Dedifferentiated amniotic fluid mesenchymal stem cell (primary cell): Measurements from ENCODE around the gene ZNF408.
"Not testable (repeated sequence)": the region's sequence is repeated elsewhere in the genome, so short reads cannot be mapped to it uniquely, and the experiment has no call there.

ENCODE experiments used
- DNase-seq: peaks from one replicate; pipeline ENCODE4 v3.0.0-alpha.2; 2016; ENCODE audit errors: extremely low spot score

Gene ZNF408

DNA sequence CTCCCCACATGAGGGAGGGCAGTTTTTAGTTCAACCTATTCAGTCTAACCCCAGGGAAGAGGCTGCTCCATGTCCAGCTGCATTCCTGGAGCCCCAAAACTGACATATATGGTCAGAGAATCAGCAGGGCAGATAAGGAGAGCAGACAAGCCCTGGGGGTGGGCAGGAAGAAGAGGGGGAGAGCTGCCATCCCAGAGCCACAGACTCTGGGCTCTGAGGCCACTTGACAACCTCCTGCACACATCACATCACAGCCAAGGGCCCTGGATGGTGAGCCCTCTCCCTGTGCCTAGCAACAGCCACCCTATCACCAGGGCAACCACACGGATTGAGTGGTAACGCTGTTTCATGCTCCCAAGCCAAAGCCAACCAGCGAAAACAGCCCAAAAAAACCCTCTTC, 3.5 kb upstream of the ZNF408 start:
- no peak for DNase-seq

DNA sequence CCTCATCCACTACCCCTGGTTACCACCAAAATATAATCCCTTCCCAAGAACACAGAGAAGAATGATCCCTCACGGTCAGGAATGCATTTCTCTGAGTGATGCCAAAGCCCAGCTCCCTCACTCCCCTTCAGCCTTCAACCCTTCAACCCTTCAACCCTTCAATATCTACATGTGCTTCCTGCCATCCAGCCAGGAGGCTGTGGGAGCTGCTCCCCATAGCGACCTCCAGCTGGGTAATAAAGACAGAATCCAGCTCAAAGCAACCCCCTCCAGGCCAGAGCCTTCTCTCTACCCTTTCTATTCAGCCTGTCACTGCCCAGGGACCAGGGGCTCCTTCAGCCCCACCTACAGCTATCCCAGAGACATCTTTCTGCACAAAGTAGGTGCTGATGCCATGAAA, 3.1 kb upstream of the ZNF408 start:
- no peak for DNase-seq

DNA sequence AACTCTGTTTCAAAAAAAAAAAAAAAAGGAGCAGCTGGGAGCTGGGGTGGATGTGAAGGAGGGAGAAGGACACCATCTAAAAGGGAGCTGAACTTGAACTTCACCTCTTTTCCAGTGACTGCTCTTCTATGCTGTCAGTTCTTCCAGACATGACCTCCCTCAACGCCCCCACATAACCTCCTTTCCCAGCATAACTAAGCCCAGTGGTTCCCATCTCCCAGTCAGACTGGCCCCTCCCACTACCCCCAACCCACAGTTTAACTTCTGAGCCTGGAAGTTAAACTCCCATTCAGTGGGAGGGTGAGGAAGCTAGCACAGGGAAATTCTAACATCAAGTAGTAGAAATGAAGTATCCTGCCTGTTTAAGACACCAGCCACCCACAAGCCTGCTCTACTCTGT, 2.2 kb upstream of the ZNF408 start:
- DNase-seq, result no peak

DNA sequence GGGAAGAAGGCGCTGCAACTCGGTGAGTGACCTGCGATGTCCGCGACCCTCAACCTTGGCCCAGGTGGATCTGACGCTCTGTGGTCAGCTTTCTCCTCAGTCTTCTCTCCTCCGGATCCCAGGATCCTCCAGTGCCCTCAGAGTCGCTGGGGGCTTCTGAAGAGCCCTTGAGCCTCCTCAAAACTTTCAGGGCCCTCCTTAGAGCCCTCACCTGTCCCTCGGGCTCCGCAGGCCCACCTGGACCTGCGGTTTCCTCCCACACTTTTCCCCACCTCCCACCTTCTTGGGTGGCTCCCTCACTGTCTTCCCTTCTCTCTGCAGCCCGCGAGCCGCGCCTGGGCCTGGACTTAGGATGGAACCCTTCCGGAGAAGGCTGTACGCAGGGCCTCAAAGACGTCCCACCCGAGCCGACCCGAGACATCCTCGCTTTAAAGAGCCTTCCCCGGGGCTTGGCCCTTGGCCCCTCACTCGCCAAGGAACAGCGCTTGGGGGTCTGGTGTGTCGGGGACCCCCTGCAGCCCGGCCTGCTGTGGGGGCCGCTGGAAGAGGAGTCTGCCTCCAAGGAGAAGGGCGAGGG, 335 bp downstream of the ZNF408 start:
- DNase-seq, result no peak

DNA sequence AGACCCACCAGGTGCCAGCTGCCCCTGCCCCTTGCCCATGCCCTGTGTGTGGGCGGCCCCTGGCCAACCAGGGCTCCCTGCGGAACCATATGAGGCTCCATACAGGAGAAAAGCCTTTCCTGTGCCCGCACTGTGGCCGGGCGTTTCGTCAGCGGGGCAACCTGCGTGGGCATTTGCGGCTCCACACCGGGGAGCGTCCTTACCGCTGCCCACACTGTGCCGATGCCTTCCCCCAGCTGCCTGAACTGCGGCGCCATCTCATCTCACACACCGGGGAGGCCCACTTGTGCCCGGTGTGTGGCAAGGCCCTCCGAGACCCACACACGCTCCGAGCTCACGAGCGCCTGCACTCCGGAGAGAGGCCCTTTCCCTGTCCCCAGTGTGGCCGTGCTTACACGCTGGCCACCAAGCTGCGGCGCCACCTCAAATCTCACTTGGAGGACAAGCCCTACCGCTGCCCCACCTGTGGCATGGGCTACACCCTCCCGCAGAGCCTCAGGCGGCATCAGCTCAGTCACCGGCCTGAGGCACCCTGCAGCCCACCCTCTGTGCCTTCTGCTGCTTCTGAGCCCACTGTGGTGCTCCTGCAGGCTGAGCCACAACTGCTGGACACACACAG, 4.3 kb downstream of the ZNF408 start:
- no peak for DNase-seq

DNA sequence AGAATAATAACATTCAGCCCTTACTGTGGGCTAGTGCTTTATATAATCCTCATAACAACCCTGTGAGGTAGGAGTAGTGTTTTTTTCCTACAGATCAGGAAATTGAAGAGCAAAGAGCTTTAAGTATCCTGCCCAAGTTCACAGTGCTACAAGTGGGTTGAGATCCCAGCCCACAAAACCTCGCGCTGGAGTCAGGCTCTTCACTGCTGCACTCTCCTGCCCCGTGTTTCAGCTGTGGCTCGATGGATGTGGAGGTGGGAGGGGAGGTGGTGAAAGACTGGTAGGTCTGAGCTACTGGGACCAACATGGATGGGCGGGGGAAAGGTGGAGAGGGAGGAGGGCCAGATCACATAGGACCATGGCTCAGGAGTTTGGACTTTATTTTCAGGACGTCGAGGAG, 6.1 kb downstream of the ZNF408 start:
- no peak for DNase-seq

DNA sequence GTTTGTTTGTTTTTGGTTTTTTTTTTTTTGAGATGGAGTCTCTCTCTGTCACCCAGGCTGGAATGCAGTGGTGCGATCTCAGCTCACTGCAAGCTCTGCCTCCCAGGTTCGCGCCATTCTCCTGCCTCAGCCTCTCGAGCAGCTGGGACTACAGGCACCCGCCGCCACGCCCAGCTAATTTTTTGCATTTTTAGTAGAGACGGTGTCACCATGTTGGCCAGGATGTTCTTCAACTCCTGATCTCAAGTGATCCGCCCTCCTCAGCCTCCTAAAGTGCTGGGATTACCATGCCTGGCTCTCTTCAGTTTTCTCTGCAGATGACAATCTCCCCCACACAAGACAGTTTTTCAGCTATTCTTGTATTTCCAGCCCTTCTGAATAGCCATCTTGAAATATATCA, 8.5 kb downstream of the ZNF408 start:
- DNase-seq, result not testable (repeated sequence)

DNA sequence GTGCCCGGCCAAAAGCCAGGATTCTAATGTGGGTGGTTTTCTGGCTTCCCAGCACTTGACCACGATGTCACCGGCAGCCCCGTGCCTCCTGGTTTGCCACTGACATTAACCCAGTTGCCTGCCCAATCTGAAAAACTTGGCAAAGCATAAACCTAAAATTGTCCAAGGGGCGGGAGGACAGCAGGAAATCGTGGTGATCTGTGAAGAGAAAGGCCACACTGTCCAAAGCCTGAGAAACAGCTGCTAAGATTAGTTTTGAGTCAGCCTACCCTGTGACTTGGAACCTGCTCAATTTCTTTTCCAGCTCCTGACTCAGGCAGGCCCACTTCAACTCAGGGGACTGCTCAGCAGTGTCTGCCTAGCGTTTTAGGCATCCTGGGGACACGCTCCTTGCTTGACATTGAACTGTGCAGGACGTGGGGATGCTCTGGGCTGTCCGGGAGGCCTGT, 10.0 kb downstream of the ZNF408 start:
- peak; percentile 84 for DNase-seq

DNA sequence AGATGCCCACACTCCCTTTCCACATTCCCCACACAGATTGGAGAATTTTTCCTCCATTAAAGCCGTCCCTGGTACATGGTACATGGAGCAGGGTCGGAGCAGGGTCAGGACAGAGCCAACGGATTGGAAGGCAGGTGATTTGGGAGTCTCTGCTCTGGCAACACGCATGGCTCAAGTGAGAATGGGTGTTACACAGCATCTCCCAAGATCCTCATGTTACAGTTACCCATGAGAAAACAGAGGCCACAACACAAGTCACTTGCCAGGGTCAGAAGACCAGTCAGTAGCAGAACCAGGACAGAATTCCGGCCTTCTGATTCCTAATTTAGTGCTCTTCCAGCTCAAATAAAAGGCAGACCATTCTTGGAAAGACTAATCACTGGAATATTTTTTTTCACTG, 10.5 kb downstream of the ZNF408 start:
- no peak for DNase-seq

DNA sequence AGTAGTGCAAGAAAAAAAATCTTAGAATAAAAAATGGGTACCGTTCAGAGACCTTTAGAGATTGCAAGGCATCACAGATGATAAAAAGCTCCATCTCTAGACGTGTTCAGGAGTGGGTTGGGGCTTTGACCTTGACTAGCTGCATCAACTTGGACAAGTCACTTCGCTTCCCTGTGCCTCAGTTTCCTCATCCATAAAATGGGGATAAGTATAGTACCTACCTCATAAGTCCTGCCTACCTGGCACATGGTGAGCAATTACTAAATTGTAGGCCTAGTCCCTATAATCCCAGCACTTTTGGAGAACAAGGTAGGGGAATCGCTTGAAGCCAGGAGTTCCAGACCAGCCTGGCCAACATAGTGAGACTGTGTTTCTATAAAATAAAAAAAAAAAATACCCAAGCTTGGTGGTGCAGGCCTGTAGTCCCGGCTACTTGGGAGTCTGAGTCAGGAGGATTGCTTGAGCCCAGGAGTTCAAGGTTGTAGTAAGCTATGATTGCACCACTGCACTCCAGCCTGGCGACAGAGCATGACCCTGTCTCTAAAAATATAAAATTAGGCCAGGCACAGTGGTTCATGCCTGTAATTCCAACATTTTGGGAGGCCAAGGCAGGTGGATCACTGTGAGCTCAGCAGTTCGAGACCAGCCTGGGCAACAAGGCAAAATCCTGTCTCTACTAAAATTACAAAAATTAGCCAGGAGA, 12.2 kb downstream of the ZNF408 start:
- DNase-seq, result no peak

DNA sequence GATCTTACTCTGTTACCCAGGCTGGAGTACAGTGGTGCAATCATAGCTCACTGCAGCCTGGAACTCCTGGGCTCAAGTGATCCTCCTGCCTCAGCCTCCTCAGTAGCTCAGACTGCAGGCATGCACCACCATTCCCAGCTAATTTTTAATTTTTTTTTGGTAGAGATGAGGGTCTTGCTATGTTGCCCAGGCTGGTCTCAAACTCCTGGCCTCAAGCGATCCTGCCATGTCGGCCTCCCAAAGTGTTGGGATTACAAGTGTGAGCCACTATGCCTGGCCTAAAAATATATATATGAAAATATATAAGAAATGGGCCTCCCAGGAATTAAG, 17.0 kb downstream of the ZNF408 start:
- DNase-seq, result not testable (repeated sequence)

DNA sequence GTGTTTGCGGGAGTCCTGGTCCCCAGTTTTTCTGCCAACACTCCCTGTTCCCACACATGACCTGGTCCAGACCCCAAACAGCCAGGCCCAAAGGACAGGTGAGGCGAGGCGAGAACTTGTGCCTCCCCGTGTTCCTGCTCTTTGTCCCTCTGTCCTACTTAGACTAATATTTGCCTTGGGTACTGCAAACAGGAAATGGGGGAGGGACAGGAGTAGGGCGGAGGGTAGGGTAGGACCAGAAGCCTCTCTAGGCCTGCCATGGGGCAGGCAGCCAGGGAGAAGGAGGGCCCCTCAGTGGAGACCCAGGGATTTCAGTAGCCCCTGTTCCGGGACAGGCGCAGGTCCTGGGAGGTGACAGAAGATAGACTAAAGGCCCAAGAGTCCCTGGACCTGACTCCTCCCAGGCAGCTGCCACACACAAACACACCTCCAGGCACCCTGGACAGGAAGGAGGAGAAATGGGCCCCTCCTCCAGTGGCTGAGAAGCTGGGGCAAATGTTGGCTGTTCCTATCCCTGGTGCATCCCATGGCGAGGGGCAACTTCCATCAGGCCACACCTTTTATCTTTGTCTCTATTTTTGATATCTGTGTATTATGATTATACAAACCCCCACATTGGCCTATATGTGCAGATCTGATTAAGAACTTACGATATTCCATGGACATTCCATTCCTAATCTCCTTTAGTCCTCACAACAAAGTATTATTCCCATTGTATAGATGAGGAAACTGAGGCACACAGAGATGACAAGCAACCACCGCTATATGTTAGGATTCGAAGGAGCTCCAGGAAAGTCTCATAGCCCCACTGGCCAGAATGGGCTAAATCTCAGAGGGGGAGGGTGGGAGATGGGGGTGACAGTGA, 17.6 kb downstream of the ZNF408 start:
- DNase-seq, result no peak

DNA sequence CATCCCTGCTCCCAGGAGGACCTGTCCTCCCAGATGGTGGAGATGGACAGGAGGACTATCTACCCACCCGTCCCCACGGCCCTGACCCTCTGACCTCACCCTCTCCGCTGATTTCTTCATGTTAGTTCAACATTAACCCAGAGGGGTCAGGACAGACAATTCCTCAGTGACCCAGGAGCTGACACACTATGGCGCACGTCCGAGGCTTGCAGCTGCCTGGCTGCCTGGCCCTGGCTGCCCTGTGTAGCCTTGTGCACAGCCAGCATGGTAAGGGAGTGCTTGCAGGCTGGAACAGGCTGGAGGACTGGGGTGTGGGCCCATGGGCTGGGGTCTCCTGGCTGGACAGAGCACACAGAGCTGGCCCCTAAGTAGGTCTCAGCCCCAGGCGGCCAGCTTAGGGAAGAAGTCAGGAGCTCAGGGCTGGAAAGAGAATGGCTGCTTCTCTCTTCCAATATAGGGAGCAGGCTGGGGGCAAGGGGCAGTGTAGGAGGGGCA, 18.3 kb downstream of the ZNF408 start, which contains the start of gene F2:
Gene F2, plus strand, starts transcription at position 166 of the 495 bp plus-strand sequence. Its CDS starts 23 bp downstream, at position 189.
- DNase-seq, result no peak

DNA sequence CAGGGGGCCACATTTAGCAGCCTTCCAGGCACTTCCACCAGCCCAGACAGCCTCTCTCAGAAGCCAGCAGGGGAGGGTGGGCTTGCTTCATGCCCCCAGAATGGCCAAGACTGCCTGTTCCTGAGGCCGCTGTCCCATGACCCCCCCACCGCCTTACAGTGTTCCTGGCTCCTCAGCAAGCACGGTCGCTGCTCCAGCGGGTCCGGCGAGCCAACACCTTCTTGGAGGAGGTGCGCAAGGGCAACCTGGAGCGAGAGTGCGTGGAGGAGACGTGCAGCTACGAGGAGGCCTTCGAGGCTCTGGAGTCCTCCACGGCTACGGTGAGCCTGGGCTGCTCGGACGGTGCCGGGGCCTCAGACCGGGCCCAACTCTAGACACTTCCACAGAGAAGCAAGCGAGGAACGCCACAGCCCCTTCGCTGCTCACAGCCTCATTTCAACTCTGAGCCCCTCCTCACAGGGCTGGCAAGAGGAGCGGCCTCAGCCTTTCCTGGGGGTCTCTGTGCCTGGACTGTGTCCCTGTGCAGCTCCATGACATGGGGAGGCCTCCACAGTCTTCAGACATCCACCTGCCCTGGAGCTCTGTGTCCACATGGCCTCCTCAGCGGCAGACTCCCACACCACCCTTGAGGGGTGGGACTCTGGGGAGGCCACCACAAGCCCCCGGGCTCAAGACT, 18.9 kb downstream of the ZNF408 start:
- DNase-seq, result no peak

DNA sequence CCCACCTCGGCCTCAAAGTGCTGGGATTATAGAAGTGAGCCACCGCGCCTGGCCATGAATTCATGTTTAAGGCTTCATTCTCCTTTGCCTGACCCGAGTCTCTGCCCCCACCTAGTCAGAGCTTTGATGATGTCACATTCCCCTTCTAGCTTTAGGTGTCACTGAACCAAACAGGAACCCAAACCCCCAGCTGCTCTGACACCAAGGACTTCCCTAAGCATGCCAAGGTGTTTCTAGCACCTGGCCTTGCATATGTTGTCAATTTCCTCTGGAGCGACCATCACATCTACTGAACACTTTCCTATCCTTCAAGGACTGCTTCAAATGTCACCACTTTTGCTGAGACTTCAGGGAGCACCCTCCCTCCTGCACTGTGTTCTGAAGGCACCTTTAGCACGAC, 20.5 kb downstream of the ZNF408 start:
- no peak for DNase-seq

DNA sequence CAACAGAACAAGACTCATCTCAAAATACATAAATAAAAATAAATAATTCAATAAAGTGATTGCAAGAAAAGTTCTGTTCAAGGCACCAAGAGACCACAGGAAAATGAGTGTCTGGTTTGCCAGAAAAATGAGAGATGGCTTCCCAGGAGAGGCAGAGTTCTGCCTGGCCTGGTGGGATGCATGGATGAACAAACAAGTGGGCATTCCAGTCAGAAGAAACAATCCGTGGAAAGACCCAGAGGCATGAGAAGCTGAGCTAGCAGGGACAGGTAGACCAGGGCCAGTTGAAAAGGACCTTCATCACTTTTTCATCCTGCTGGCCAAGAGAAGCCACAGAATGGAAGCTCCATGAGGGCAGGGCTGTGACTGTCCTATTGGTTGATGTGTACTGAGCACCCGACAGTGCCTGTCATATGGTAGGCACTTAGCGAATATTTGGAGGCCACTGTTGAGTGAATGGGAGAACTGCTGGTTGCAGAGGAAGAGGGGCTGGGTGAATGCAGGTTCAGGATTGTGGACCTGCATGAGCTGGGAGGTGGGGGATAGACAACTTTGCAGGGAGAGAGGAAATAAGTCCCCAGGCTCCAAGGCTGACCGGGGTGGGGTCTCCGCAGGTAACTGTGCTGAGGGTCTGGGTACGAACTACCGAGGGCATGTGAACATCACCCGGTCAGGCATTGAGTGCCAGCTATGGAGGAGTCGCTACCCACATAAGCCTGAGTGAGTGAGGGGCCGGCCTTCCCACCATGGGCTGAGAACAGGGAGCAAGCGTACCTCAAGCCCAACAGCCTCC, 21.9 kb downstream of the ZNF408 start:
- no peak for DNase-seq

DNA sequence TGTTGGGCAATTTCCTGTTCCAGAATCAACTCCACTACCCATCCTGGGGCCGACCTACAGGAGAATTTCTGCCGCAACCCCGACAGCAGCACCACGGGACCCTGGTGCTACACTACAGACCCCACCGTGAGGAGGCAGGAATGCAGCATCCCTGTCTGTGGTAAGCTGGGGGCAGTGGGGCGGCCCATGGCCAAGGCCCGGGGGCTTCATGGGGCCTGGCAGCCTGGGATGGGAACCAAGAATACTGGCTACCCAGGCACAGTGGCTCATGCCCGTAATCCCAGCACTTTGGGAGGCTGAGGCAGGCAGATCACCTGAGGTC, 22.5 kb downstream of the ZNF408 start:
- DNase-seq, result no peak

DNA sequence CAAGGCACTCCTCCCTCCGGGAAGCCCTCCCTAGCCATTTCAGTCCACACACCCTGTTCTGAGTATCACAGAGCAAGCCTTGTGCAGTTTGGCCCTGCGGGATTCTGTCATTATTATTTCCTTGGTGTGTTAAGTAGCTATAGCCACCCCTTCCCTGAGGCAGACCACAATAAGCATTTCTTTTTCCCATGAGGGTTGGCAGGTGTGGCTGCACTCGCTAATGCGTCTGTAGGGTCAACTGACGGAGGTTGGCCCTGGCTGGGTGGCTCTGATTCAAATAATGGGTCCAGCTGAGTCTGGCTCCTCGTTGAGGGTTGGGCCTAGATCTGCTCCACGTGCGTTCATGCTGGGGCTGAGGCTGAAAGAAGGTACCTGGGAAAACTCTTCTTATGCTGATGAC, 23.3 kb downstream of the ZNF408 start:
- no peak for DNase-seq

DNA sequence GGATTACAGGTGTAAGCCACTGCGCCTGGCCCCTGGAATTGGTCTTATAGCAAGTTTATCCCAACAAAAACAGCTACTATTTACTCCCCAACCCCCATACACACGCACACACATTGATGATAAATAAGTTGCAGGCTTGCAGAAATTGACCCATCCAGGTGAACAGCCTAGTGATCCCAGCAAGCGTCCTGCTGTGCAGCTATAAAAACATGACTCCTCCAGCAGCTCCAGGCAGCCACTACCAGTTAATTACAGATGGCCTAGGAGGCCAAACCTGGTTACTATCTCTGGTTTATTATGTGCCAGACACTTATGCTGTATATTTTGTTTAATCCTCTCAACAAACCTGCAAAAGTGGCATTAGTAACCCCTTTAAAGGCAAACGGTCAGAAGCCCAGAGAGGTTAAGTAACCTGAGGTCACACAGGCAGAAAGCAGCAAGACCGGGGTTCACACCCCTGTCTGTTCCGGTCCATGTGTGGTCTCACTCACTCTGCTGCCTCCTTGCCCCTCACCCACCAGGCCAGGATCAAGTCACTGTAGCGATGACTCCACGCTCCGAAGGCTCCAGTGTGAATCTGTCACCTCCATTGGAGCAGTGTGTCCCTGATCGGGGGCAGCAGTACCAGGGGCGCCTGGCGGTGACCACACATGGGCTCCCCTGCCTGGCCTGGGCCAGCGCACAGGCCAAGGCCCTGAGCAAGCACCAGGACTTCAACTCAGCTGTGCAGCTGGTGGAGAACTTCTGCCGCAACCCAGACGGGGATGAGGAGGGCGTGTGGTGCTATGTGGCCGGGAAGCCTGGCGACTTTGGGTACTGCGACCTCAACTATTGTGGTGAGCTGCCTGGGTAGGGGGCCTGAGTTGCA, 24.7 kb downstream of the ZNF408 start:
- DNase-seq, result no peak
